Nephron progenitor cell (in vitro differentiated cells): ENCODE measurements around the gene CEP164.
"Not testable (repeated sequence)": the region's sequence is repeated elsewhere in the genome, so short reads cannot be mapped to it uniquely, and the experiment has no call there.

Source experiments
- DNase-seq: peaks from one replicate; pipeline ENCODE4 v3.0.0; 2021
- H3K27ac Mint-ChIP-seq: 2 replicates; pipeline ENCODE4 v1.8.0; 2021; ENCODE audit warnings: mild to moderate bottlenecking, moderate library complexity, mixed read lengths
- H3K27me3 Mint-ChIP-seq: 2 replicates; pipeline ENCODE4 v1.8.0; 2021; ENCODE audit warnings: mild to moderate bottlenecking, low read depth, mixed read lengths; ENCODE audit not compliant: poor library complexity
- H3K36me3 Mint-ChIP-seq: 2 replicates; pipeline ENCODE4 v1.8.0; 2021; ENCODE audit warnings: low read depth, mixed read lengths
- H3K4me1 Mint-ChIP-seq: 2 replicates; pipeline ENCODE4 v1.8.0; 2021; ENCODE audit warnings: mixed read lengths
- H3K4me3 Mint-ChIP-seq: 2 replicates; pipeline ENCODE4 v1.8.0; 2021; ENCODE audit warnings: mild to moderate bottlenecking, moderate library complexity, mixed read lengths
- H3K9me3 Mint-ChIP-seq: 2 replicates; pipeline ENCODE4 v1.8.0; 2021; ENCODE audit warnings: mild to moderate bottlenecking, moderate library complexity, mixed read lengths
- TF ChIP-seq, protein P1 (sequence below): fragments of 200-600 bp; sonication (generic); IDR thresholded peaks from 2 replicates; pipeline ENCODE4 v1.5.0; 2021; ENCODE audit warnings: antibody characterized with exemption

Gene CEP164

DNA sequence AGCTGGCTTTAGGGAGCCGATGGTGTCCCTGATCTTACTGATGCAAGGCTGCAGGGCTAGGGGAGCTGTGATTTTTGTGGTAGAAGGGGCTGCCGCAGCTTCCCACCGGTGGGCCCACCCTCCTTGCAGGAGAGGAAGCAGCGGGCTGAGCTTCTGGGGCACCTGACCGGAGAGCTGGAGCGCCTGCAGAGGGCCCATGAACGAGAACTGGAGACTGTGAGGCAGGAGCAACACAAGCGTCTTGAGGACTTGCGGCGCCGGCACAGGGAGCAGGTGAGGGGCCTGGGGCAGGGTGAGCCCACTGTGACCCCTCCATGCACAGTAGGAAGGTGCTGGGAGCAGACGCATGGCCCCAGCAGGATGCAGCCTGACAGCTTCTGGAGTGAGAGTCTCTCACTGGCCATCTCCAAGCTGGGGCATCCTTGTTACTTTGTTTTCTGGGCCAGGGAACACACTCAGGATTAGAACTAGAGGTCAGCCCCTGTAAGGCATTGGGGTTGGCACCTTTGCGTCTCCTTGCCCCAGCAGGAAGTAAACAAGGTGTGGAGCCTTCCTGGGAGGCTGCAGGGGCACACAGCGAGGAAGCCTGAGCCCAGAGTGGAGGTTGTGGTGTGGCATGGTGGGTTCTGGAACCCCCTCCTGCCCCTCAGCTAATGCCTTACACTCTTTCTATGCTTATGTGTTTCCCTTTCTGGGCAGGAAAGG lies 66.7 kb downstream of the CEP164 start:
- H3K4me3 Mint-ChIP-seq, result no peak overlapping the region
- peaks cover 25% of the 10 kb centered on the region for H3K9me3 Mint-ChIP-seq
- no peak for DNase-seq
- TF ChIP-seq, protein P1, sequence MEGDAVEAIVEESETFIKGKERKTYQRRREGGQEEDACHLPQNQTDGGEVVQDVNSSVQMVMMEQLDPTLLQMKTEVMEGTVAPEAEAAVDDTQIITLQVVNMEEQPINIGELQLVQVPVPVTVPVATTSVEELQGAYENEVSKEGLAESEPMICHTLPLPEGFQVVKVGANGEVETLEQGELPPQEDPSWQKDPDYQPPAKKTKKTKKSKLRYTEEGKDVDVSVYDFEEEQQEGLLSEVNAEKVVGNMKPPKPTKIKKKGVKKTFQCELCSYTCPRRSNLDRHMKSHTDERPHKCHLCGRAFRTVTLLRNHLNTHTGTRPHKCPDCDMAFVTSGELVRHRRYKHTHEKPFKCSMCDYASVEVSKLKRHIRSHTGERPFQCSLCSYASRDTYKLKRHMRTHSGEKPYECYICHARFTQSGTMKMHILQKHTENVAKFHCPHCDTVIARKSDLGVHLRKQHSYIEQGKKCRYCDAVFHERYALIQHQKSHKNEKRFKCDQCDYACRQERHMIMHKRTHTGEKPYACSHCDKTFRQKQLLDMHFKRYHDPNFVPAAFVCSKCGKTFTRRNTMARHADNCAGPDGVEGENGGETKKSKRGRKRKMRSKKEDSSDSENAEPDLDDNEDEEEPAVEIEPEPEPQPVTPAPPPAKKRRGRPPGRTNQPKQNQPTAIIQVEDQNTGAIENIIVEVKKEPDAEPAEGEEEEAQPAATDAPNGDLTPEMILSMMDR, result no peak
- peaks cover 69% of the 10 kb centered on the region for H3K36me3 Mint-ChIP-seq
- peaks cover 4% of the 10 kb centered on the region for H3K4me1 Mint-ChIP-seq
- no peak overlapping the region for H3K27ac Mint-ChIP-seq
- H3K27me3 Mint-ChIP-seq, result peaks cover 4% of the 10 kb centered on the region

DNA sequence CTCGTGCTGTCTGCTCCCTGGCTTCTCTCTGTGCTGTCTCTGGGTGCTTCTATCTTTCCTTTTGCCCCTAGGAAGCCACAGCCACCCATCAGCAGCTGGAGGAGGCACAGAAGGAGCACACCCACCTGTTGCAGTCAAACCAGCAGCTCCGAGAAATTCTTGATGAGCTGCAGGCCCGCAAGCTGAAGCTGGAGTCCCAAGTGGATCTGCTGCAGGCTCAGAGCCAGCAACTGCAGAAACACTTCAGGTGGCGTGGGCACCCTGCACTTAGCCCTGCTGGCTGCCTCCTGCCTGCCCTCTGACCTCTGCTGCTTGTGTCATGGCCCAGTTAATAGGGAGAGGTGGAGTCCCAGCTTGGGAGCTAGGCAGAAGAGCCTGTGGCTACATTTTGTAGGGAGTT lies 67.8 kb downstream of the CEP164 start:
- TF ChIP-seq, protein P1, result no peak
- H3K9me3 Mint-ChIP-seq, result peaks cover 36% of the 10 kb centered on the region
- DNase-seq, result no peak
- no peak overlapping the region for H3K4me3 Mint-ChIP-seq
- H3K4me1 Mint-ChIP-seq, result peaks cover 4% of the 10 kb centered on the region
- H3K27ac Mint-ChIP-seq, result no peak overlapping the region
- peaks cover 74% of the 10 kb centered on the region for H3K36me3 Mint-ChIP-seq
- peaks cover 7% of the 10 kb centered on the region for H3K27me3 Mint-ChIP-seq

DNA sequence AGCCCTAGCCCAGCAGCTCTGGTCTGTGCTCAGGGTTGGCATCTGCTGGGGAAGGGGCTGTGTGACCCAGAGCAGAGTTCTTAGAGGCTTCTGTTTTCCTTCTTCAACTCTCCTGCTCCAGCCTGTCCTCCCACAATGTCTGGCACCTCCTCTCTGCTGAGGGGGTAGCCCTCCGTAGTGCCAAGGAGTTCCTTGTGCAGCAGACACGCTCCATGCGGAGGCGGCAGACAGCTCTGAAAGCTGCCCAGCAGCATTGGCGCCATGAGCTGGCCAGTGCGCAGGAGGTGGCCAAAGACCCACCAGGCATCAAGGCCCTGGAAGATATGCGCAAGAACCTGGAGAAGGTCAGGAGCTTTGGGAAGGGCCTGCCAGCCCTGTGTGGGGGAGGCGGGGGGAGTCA lies 69.3 kb downstream of the CEP164 start:
- Mint-ChIP-seq H3K27ac (no peak overlapping the region), H3K4me1 (peaks cover 4% of the 10 kb centered on the region), H3K4me3 (no peak overlapping the region), H3K9me3 (peaks cover 50% of the 10 kb centered on the region), H3K36me3 (peaks cover 81% of the 10 kb centered on the region), H3K27me3 (peaks cover 7% of the 10 kb centered on the region)
- DNase-seq, result no peak
- TF ChIP-seq, protein P1, result no peak

DNA sequence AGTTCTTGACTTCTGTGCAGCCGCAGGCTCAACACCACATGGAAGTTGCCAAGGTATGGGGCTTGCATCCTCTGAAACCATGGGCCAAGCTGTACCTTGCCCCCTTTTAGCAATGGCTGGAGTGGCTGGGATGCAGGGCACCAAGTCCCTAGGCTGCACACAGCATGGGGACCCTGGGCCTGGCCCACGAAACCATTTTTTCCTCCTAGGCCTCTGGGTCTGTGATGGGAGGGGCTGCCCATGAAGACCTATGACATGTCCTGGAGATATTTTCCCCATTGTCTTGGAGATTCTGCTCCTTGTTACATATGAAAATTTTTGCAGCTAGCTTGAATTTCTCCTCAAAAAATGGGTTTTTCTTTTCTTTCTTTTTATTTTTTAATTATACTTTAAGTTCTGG lies 71.0 kb downstream of the CEP164 start:
- not testable (repeated sequence) for H3K27me3 Mint-ChIP-seq, DNase-seq, H3K4me3 Mint-ChIP-seq, H3K27ac Mint-ChIP-seq, H3K4me1 Mint-ChIP-seq
- peaks cover 86% of the 10 kb centered on the region for H3K36me3 Mint-ChIP-seq
- peaks cover 63% of the 10 kb centered on the region for H3K9me3 Mint-ChIP-seq

DNA sequence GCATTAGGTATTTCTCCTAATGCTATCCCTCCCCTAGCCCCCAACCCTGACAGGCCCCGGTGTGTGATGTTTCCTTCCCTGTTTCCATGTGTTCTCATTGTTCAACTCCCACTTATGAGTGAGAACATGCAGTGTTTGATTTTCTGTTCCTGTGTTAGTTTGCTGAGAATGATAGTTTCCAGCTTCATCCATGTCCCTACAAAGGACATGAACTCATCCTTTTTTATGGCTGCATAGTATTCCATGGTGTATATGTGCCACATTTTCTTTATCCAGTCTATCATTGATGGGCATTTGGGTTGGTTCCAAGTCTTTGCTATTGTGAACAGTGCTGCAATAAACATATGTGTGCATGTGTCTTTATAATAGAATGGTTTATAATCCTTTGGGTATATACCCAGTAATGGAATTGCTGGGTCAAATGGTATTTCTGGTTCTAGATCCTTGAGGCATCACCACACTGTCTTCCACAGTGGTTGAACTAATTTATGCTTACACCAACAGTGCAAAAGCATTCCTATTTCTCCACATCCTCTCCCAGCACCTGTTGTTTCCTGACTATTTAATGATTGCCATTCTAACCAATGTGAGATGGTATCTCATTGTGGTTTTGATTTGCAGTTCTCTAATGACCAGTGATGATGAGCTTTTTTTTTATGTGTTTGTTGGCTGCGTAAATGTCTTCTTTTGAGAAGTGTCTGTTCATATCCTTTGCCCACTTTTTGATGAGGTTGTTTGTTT lies 71.6 kb downstream of the CEP164 start:
- Mint-ChIP-seq H3K9me3 (peaks cover 70% of the 10 kb centered on the region), H3K36me3 (peaks cover 88% of the 10 kb centered on the region)
- not testable (repeated sequence) for H3K27ac Mint-ChIP-seq, DNase-seq, H3K4me3 Mint-ChIP-seq, H3K4me1 Mint-ChIP-seq, H3K27me3 Mint-ChIP-seq

DNA sequence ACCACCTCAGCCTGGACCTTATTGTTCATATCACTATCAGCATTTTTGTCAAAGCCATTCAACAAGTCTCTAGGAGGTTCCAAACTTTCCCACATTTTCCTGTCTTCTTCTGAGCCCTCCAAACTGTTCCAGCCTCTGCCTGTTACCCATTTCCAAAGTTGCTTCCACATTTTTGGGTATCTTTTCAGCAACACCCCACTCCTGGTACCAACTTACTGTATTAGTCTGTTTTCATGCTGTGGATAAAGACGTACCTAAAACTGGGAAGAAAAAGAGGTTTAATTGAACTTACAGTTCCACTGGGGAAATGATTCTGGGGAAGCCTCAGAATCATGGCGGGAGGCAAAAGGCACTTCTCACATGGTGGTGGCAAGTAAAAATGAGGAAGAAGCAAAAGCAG lies 78.2 kb downstream of the CEP164 start:
- peaks cover 89% of the 10 kb centered on the region for H3K36me3 Mint-ChIP-seq
- DNase-seq, H3K27ac Mint-ChIP-seq, H3K4me1 Mint-ChIP-seq, H3K4me3 Mint-ChIP-seq, H3K27me3 Mint-ChIP-seq: not testable (repeated sequence)
- peaks cover 54% of the 10 kb centered on the region for H3K9me3 Mint-ChIP-seq

DNA sequence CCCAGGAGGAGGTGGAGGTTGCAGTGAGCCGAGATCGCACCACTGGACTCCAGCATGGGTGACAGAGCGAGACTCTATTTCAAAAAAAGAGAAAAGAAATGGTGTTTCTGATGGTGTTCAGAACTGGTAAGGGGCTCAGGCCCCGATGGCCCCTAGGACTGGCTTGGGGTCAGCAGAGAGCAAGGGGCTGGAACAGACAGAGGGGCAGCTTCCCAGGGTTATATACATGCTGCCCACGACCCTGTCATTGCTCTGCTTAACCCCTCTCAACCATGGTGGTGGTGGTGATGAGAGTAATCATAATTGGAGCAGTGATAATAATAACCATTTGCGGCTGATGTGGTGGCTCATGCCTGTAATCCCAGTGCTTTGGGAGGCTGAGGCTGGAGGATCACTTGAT lies 79.4 kb downstream of the CEP164 start:
- peaks cover 7% of the 10 kb centered on the region for H3K4me1 Mint-ChIP-seq
- peaks cover 78% of the 10 kb centered on the region for H3K36me3 Mint-ChIP-seq
- H3K9me3 Mint-ChIP-seq, result peaks cover 43% of the 10 kb centered on the region
- peaks cover 4% of the 10 kb centered on the region for H3K27me3 Mint-ChIP-seq
- no peak overlapping the region for H3K27ac Mint-ChIP-seq
- H3K4me3 Mint-ChIP-seq, result no peak overlapping the region
- TF ChIP-seq, protein P1, result no peak
- no peak for DNase-seq
